Fibroblast of mammary gland (primary cell): ENCODE data around the gene RC3H1.
A peak's percentile ranks its signal among the peaks of the same experiment; 100 is the strongest.

Experiments used
- DNase-seq: peaks from one replicate; pipeline ENCODE4 v3.0.0-alpha.2; 2010; ENCODE audit warnings: low read depth
- H3K4me3 ChIP-seq: 2 replicates; pipeline ENCODE4 v1.5.1; 2011; ENCODE audit warnings: low read depth, mild to moderate bottlenecking, low read length, moderate library complexity; ENCODE audit not compliant: control insufficient read depth
- TF ChIP-seq, protein P1 (sequence below): conservative IDR thresholded peaks from 2 replicates; pipeline ENCODE4 v1.5.1; 2011; ENCODE audit warnings: low read depth, low read length, inconsistent platforms; ENCODE audit not compliant: control insufficient read depth, insufficient read depth

The RC3H1 gene

GRCh38 chr1:174022976-174023277 is 770 bp upstream of the RC3H1 start:
- TF ChIP-seq, protein P1, sequence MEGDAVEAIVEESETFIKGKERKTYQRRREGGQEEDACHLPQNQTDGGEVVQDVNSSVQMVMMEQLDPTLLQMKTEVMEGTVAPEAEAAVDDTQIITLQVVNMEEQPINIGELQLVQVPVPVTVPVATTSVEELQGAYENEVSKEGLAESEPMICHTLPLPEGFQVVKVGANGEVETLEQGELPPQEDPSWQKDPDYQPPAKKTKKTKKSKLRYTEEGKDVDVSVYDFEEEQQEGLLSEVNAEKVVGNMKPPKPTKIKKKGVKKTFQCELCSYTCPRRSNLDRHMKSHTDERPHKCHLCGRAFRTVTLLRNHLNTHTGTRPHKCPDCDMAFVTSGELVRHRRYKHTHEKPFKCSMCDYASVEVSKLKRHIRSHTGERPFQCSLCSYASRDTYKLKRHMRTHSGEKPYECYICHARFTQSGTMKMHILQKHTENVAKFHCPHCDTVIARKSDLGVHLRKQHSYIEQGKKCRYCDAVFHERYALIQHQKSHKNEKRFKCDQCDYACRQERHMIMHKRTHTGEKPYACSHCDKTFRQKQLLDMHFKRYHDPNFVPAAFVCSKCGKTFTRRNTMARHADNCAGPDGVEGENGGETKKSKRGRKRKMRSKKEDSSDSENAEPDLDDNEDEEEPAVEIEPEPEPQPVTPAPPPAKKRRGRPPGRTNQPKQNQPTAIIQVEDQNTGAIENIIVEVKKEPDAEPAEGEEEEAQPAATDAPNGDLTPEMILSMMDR, result no peak
- no peak for DNase-seq
- H3K4me3 ChIP-seq, result peak overlapping the region; percentile 81

DNA sequence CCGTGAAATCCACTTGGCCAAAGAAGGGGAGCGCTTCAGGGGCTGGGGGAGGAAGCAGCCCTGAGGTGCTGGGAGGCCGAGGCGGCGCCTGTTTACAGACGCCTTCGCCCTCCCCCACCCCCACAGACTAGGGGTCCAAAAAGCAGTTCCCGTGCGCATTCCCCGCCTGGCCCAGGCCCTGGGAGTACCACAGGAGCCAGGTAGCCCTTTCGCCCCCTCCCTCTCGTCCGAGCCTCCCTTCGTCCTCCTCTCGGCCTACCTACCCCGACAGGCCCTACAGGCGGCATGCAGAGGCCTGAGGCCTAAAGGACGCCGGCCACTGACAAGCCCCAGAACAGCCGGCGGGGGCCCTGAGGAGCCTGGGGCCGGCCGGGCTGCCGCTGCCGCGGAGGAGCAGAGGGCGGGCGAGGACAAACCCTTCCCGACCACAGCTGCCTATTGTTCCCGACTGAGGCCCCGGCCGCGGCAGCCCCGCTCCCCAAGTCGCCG is 522 bp downstream of the RC3H1 start:
- H3K4me3 ChIP-seq, result peak overlapping the region; percentile 81
- no peak for DNase-seq
- TF ChIP-seq, protein P1, result no peak

DNA sequence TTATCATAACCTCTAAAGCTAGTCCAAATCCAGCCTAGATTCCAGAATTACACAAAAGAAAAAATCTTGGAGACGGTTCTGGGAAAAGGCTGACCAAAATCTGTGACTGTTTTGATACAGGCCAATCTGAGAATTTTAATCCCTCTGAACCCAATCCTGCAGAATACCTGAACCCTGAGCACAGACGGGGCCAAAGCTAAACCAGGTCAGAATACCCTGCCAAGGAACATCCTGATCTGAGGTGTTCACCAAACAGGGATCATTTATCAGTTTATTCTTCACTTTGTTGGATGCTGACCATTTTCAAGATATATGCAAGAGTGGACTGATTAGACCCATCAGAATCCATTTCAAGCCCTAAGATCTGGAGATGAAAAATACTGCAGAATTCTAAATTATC is 3.6 kb downstream of the RC3H1 start:
- no peak overlapping the region for H3K4me3 ChIP-seq
- TF ChIP-seq, protein P1, result no peak
- no peak for DNase-seq

DNA sequence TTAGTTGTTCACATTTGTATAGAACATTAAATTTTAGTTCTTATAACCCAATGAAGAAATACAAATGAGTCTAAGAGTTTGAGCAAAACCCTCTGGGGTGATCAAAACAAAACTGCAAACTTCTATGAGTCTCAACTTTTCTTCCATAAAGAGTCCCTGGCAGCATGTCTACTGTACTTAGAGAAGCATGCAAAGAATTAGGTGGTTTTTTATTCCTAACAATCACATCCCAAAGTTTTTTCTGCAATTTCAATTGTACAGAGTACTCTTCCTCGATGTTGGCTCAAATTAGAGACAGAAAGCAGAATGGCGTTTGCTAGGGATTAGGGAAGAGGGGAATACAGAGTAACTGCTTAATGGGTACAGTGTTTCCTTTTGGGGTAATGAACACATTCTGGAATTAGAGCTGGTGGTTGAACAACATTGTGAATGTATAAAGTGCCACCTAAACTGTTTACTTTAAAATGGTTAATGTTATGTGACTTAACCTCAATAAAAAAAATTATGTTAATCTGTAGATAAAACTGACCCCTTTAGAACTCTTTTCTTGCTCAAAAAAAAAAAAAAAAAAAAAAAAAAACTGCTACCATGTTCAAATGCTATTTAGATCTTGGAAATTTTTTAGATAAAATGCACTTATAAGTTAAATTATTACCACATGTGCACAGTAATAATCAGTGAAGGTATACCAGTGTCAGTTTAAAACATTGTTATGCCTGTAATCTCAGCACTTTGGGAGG is 4.8 kb downstream of the RC3H1 start:
- TF ChIP-seq, protein P1, result no peak
- no peak for DNase-seq
- no peak overlapping the region for H3K4me3 ChIP-seq

- no peak overlapping the region for H3K4me3 ChIP-seq
- DNase-seq, result peak; percentile 47
- TF ChIP-seq, protein P1, result no peak
These were observed 8.2 kb downstream of the RC3H1 start for GRCh38 chr1:174013864-174014418.

DNA sequence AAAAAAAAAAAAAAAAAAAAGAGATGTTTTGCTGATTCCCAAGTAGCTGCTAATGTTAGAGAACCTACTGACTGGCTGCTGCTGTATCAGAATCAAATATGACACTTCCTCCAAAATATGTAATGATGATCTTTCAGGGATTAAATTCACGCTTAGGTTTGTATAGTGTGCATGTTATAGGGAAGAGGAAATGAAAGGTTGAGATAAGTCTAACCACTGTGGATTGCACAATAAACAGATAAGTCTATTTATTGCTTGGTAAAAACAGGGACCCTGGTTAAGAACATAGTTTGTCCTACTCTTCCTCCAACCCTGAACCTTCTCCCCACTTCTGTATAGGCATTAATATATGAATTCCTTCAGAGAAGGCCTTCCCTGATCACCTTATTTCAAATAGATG is 13.2 kb downstream of the RC3H1 start:
- H3K4me3 ChIP-seq, result no peak overlapping the region
- no peak for DNase-seq
- TF ChIP-seq, protein P1, result no peak
